Transverse colon (tissue), 4 donors: ENCODE measurements around the gene CKM. TPM values are rescaled to one million over a fixed set of nuclear protein-coding genes. Genes with fewer than 3 reads are reported as not detected.

ENCODE experiments used
- DNase-seq: peaks from one replicate; pipeline ENCODE4 v3.0.0-alpha.2; 2019
- H3K27ac ChIP-seq, 4 donors: fragments of 200-600 bp; sonication (generic); 2 replicates each; pipeline ENCODE4 v1.5.1; 2016 to 2018; ENCODE audit warnings: inconsistent platforms in 4 of 4
- H3K27me3 ChIP-seq: fragments of 200-600 bp; sonication (generic); 2 replicates; pipeline ENCODE4 v1.5.1; 2017; ENCODE audit warnings: inconsistent platforms
- H3K36me3 ChIP-seq, 4 donors: fragments of 200-600 bp; sonication (generic); 2 replicates each; pipeline ENCODE4 v1.5.1; 2017 to 2019; ENCODE audit warnings: inconsistent platforms in 4 of 4
- H3K4me1 ChIP-seq, 4 donors: fragments of 200-600 bp; sonication (generic); 2 replicates each; pipeline ENCODE4 v1.5.1; 2017 to 2020; ENCODE audit warnings: inconsistent platforms in 4 of 4
- H3K4me3 ChIP-seq, 4 donors: fragments of 200-600 bp; sonication (generic); 1 replicate in 1 of 4; 2 replicates in 3 of 4; pipeline versions ENCODE4 v1.5.1 to v1.6.1; 2017 to 2019; ENCODE audit warnings: inconsistent platforms in 4 of 4
- H3K9me3 ChIP-seq, 2 donors: fragments of 200-600 bp; sonication (generic); 2 replicates each; pipeline ENCODE4 v1.5.1; 2017 to 2019; ENCODE audit warnings: inconsistent platforms in 2 of 2
- CTCF ChIP-seq, 5 experiments: fragments of 200-600 bp in 3 of 5; fragments of 450-650 bp in 2 of 5; sonication (generic) in 3 of 5; IDR thresholded peaks; 1 replicate in 2 of 5; 2 replicates in 3 of 5; pipeline ENCODE4 v1.5.1; 2016 to 2017; ENCODE audit warnings: antibody characterized with exemption in 5 of 5, inconsistent platforms in 3 of 5, mild to moderate bottlenecking in 2 of 5, moderate library complexity in 1 of 5
- EP300 ChIP-seq: sonication (generic); formaldehyde crosslinking; IDR thresholded peaks from one replicate; pipeline ENCODE4 v1.6.1; 2017; ENCODE audit warnings: antibody characterized with exemption, low read depth
- POLR2A ChIP-seq: fragments of 450-650 bp; IDR thresholded peaks from one replicate; pipeline ENCODE4 v1.6.1; 2016; ENCODE audit warnings: antibody characterized with exemption, mild to moderate bottlenecking, moderate library complexity
- POLR2AphosphoS5 ChIP-seq, 3 donors: sonication (generic); formaldehyde crosslinking; IDR thresholded peaks; one replicate each; pipeline ENCODE4 v1.6.1; 2016; ENCODE audit warnings: antibody characterized with exemption in 3 of 3
- WGBS, 2 donors: methylation state at CpG; one replicate each; pipeline ENCODE4 v1.1.5; 2018; ENCODE audit warnings: low coverage in 1 of 2; 5-methylcytosine and 5-hydroxymethylcytosine counted together
- in situ Hi-C, 4 donors: fragments of 200-750 bp; cut with MboI; loops; one replicate each; pipeline versions ENCODE4 v1.15.0 to v1.15.1; 2017; ENCODE audit warnings: low sequenced_read_pairs in 3 of 4, low pct_ligation_motif_present in 1 of 4, low pct_unique_long_range_greater_than_20kb in 1 of 4
- intact Hi-C: fragments of 100-400 bp; cut with DNase I; formaldehyde crosslinking; loops from one replicate; pipeline ENCODE4 v1.15.1; 2023; ENCODE audit warnings: low total_unique reads
- total RNA-seq, 4 donors: library from RNA; depleted of rRNA; stranded (reverse); fragments of >200 nt; gene quantifications; one replicate each; pipeline ENCODE4 v1.1.0, GENCODE V29; 2016

Gene CKM
- total RNA-seq, 4 donors from 2014 or later, result 4.0 to 32.2 (median 27.9) TPM; not detected in 1

- in situ Hi-C loops (no loop called here), intact Hi-C loops (no loop called here)
- Histone ChIP-seq H3K4me1 (no peaks in the 10 kb centered on the region), H3K36me3 (no peaks in the 10 kb centered on the region), H3K27me3 (no peaks in the 10 kb centered on the region), H3K9me3 (no peaks in the 10 kb centered on the region), H3K4me3 (no peak overlapping the region), H3K27ac (no peak overlapping the region)
- DNase-seq, result no peak
- TF ChIP-seq POLR2AphosphoS5 (IDR thresholded peaks at IDR 0.05) (no peak), EP300 (no peak), POLR2A (no peak), CTCF (IDR thresholded peaks at IDR 0.05) (no peak)
Measured at GRCh38 chr19:45295873-45296272, 26.8 kb downstream of the CKM start.

GRCh38 chr19:45294291-45295029, 28.2 kb downstream of the CKM start:
- DNase-seq, result no peak

GRCh38 chr19:45293682-45294081, 29.0 kb downstream of the CKM start:
- intact Hi-C loops, result no loop called here
- TF ChIP-seq CTCF (IDR thresholded peaks at IDR 0.05) (no peak), POLR2AphosphoS5 (IDR thresholded peaks at IDR 0.05) (no peak), POLR2A (no peak), EP300 (no peak)
- DNase-seq, result no peak
- no peaks in the 10 kb centered on the region for H3K4me1 ChIP-seq
- in situ Hi-C loops, result no loop called here
- 71 to 89% methylated on average over 3 to 4 of the region's 4 CpGs for WGBS, 2 donors
- no peaks in the 10 kb centered on the region for H3K9me3 ChIP-seq
- H3K4me3 ChIP-seq, result no peak overlapping the region
- no peaks in the 10 kb centered on the region for H3K36me3 ChIP-seq
- no peaks in the 10 kb centered on the region for H3K27me3 ChIP-seq
- no peak overlapping the region for H3K27ac ChIP-seq

More at GRCh38 chr19:45294291-45295029, 28.2 kb downstream of the CKM start:
- H3K4me3 ChIP-seq, result no peak overlapping the region
- no peaks in the 10 kb centered on the region for H3K9me3 ChIP-seq
- no peaks in the 10 kb centered on the region for H3K36me3 ChIP-seq
- H3K4me1 ChIP-seq, result no peaks in the 10 kb centered on the region
- no peaks in the 10 kb centered on the region for H3K27me3 ChIP-seq
- H3K27ac ChIP-seq, result no peak overlapping the region
- in situ Hi-C loops, result no loop called here
- no peak for TF ChIP-seq CTCF (IDR thresholded peaks at IDR 0.05)
- no peak for TF ChIP-seq EP300
- no peak for TF ChIP-seq POLR2A
- no peak for TF ChIP-seq POLR2AphosphoS5 (IDR thresholded peaks at IDR 0.05)
- WGBS, 2 donors, result 84% methylated on average over 12 of the region's 12 CpGs; no CpG with 5 or more reads in 1 of the 2 donors
- intact Hi-C loops, result no loop called here

GRCh38 chr19:45291834-45292233, 30.8 kb downstream of the CKM start:
- H3K4me3 ChIP-seq, result no peak overlapping the region
- no peaks in the 10 kb centered on the region for H3K27me3 ChIP-seq
- TF ChIP-seq CTCF (IDR thresholded peaks at IDR 0.05) (no peak), POLR2A (no peak), POLR2AphosphoS5 (IDR thresholded peaks at IDR 0.05) (no peak), EP300 (no peak)
- WGBS, 2 donors, result 83 to 93% methylated on average over 1 of the region's 1 CpG
- intact Hi-C loops, result no loop called here
- DNase-seq, result no peak
- no peaks in the 10 kb centered on the region for H3K9me3 ChIP-seq
- H3K27ac ChIP-seq, result no peak overlapping the region
- in situ Hi-C loops, result no loop called here
- H3K4me1 ChIP-seq, result no peaks in the 10 kb centered on the region
- peaks cover 0 to 4% (median 0%) of the 10 kb centered on the region in 4 donors for H3K36me3 ChIP-seq
